DMS 273 (cell line): Measurements from ENCODE around the gene CDH1.
A peak's percentile ranks its signal among the peaks of the same experiment; 100 is the strongest.

Experiments
- DNase-seq: peaks from one replicate; lab custom pipeline; 2025; ENCODE audit not compliant: unreplicated experiment; lab: John Stamatoyannopoulos, UW

CDH1 gene

GRCh38 chr16:68759062-68759461 is 22.0 kb downstream of the CDH1 start:
- DNase-seq: no peak

- DNase-seq: peak; percentile 71
Observed at GRCh38 chr16:68760671-68761275, 23.7 kb downstream of the CDH1 start.

GRCh38 chr16:68762996-68763756 is 26.1 kb downstream of the CDH1 start:
- peak; percentile 40 for DNase-seq

- peak; percentile 59 for DNase-seq
Observed at GRCh38 chr16:68764862-68765261, 27.8 kb downstream of the CDH1 start.

- no peak for DNase-seq
Observed at GRCh38 chr16:68767581-68767980, 30.5 kb downstream of the CDH1 start.

GRCh38 chr16:68768175-68768574 is 31.1 kb downstream of the CDH1 start:
- no peak for DNase-seq

GRCh38 chr16:68768771-68769170 is 31.7 kb downstream of the CDH1 start:
- DNase-seq: no peak

GRCh38 chr16:68770671-68771070 is 33.6 kb downstream of the CDH1 start:
- no peak for DNase-seq

GRCh38 chr16:68772030-68772681 is 35.1 kb downstream of the CDH1 start:
- DNase-seq: no peak

GRCh38 chr16:68772871-68773270 is 35.8 kb downstream of the CDH1 start:
- DNase-seq: no peak

- DNase-seq: no peak
Observed at GRCh38 chr16:68774982-68775634, 38.0 kb downstream of the CDH1 start.

GRCh38 chr16:68776821-68777485 is 39.9 kb downstream of the CDH1 start:
- DNase-seq: no peak

- no peak for DNase-seq
Observed at GRCh38 chr16:68778551-68779231, 41.6 kb downstream of the CDH1 start.

GRCh38 chr16:68779891-68780290 is 42.8 kb downstream of the CDH1 start:
- no peak for DNase-seq

- DNase-seq: peak; percentile 20
Observed at GRCh38 chr16:68781784-68782183, 44.7 kb downstream of the CDH1 start.

GRCh38 chr16:68782198-68783174 is 45.4 kb downstream of the CDH1 start:
- DNase-seq: peak; percentile 20

GRCh38 chr16:68784226-68784625 is 47.1 kb downstream of the CDH1 start:
- DNase-seq: no peak

GRCh38 chr16:68784721-68785120 is 47.6 kb downstream of the CDH1 start:
- no peak for DNase-seq

- no peak for DNase-seq
Observed at GRCh38 chr16:68785715-68786114, 48.6 kb downstream of the CDH1 start.
